Mammary epithelial cell (primary cell): ENCODE measurements around the gene OR9Q1.

Experiments
- EZH2 ChIP-seq: IDR thresholded peaks from 2 replicates; pipeline ENCODE4 v1.6.1; 2012; ENCODE audit warnings: low read length, inconsistent platforms, borderline replicate concordance
- TF ChIP-seq, protein P1 (sequence below), 2 donors: IDR thresholded peaks in 1 of 2; conservative IDR thresholded peaks in 1 of 2; 2 replicates each; pipeline ENCODE4 v1.5.1; 2011 to 2012; ENCODE audit warnings: inconsistent platforms in 2 of 2, low read length in 2 of 2, mild to moderate bottlenecking in 2 of 2, control low read depth in 1 of 2, low read depth in 1 of 2; ENCODE audit not compliant: insufficient read depth in 1 of 2; ENCODE audit errors: extremely low read depth in 1 of 2

- TF ChIP-seq EZH2, result no peak
- TF ChIP-seq, protein P1, sequence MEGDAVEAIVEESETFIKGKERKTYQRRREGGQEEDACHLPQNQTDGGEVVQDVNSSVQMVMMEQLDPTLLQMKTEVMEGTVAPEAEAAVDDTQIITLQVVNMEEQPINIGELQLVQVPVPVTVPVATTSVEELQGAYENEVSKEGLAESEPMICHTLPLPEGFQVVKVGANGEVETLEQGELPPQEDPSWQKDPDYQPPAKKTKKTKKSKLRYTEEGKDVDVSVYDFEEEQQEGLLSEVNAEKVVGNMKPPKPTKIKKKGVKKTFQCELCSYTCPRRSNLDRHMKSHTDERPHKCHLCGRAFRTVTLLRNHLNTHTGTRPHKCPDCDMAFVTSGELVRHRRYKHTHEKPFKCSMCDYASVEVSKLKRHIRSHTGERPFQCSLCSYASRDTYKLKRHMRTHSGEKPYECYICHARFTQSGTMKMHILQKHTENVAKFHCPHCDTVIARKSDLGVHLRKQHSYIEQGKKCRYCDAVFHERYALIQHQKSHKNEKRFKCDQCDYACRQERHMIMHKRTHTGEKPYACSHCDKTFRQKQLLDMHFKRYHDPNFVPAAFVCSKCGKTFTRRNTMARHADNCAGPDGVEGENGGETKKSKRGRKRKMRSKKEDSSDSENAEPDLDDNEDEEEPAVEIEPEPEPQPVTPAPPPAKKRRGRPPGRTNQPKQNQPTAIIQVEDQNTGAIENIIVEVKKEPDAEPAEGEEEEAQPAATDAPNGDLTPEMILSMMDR (conservative IDR thresholded peaks at IDR 0.05 in 1 of 2, IDR thresholded peaks at IDR 0.05 in 1 of 2; ENCODE audit: extremely low read depth in 1 of 2, insufficient read depth in 1 of 2, low read depth in 1 of 2, low read length in 2 of 2), result no peak
These were observed 3.7 kb downstream of the OR9Q1 start for GRCh38 chr11:58027341-58027740.
